ENCODE results near the gene DALRD3.

- TF ChIP-seq CTCF (IDR thresholded peaks at IDR 0.05) (no peak), POLR2A (IDR thresholded peaks at IDR 0.05) (no peak)
Measured at GRCh38 chr3:49025005-49025792, 6.8 kb upstream of the DALRD3 start.

Measured in prostate gland (tissue), 2 donors.